CD4-positive, CD25-positive, alpha-beta regulatory T cell (primary cell): ENCODE results near the gene COG5. TPM values are rescaled to one million over a fixed set of nuclear protein-coding genes. Genes with fewer than 3 reads are reported as not detected.

Source experiments
- ATAC-seq, 2 donors: fragments of 150-1000 bp; cut with Tn5 transposase; one replicate each; pipeline ENCODE4 v1.10.0; 2021; ENCODE audit warnings: low read depth in 2 of 2, moderate number of reproducible peaks in 2 of 2, moderate library complexity in 1 of 2
- DNase-seq, 3 donors: peaks; one replicate each; pipeline versions ENCODE4 v3.0.0 to v3.0.0-alpha.2; 2012 to 2022; ENCODE audit warnings: mixed read lengths in 1 of 3
- H3K27ac ChIP-seq: one replicate; pipeline ENCODE4 v1.7.0; 2013; ENCODE audit warnings: mild to moderate bottlenecking, low read length; ENCODE audit not compliant: insufficient read depth, poor library complexity, severe bottlenecking
- H3K27me3 ChIP-seq: one replicate; pipeline ENCODE4 v1.7.0; 2013; ENCODE audit warnings: low read length; ENCODE audit not compliant: control insufficient read depth, insufficient read depth
- H3K36me3 ChIP-seq: one replicate; pipeline ENCODE4 v1.7.0; 2013; ENCODE audit warnings: mild to moderate bottlenecking, low read length, moderate library complexity; ENCODE audit not compliant: control insufficient read depth, insufficient read depth
- H3K4me1 ChIP-seq: 2 replicates; pipeline ENCODE4 v1.7.0; 2013; ENCODE audit warnings: mild to moderate bottlenecking, low read length; ENCODE audit not compliant: insufficient read depth, control insufficient read depth, poor library complexity, severe bottlenecking
- H3K4me3 ChIP-seq: one replicate; pipeline ENCODE4 v1.7.0; 2013; ENCODE audit warnings: low read depth, mild to moderate bottlenecking, low read length, moderate library complexity
- H3K9me3 ChIP-seq, 2 experiments: 1 replicate in 1 of 2; 2 replicates in 1 of 2; pipeline ENCODE4 v1.7.0; 2013; ENCODE audit warnings: low read length in 2 of 2, mild to moderate bottlenecking in 1 of 2, moderate library complexity in 1 of 2; ENCODE audit not compliant: control insufficient read depth in 2 of 2
- H3K27ac Mint-ChIP-seq, 3 donors: one replicate each; pipeline ENCODE4 v1.8.0; 2020 to 2022; ENCODE audit warnings: mild to moderate bottlenecking in 3 of 3, mixed read lengths in 3 of 3, moderate library complexity in 2 of 3
- H3K27me3 Mint-ChIP-seq: one replicate; pipeline ENCODE4 v1.8.0; 2022; ENCODE audit warnings: mild to moderate bottlenecking, mixed read lengths
- H3K36me3 Mint-ChIP-seq: one replicate; pipeline ENCODE4 v1.8.0; 2020; ENCODE audit warnings: mixed read lengths
- H3K4me1 Mint-ChIP-seq, 4 donors: one replicate each; pipeline ENCODE4 v1.8.0; 2020 to 2022; ENCODE audit warnings: mixed read lengths in 4 of 4, mild to moderate bottlenecking in 1 of 4
- H3K4me3 Mint-ChIP-seq, 4 donors: one replicate each; pipeline ENCODE4 v1.8.0; 2020 to 2022; ENCODE audit warnings: mild to moderate bottlenecking in 4 of 4, mixed read lengths in 4 of 4, moderate library complexity in 3 of 4
- H3K9me3 Mint-ChIP-seq, 7 donors: one replicate each; pipeline ENCODE4 v1.8.0; 2020 to 2022; ENCODE audit warnings: mixed read lengths in 7 of 7, mild to moderate bottlenecking in 3 of 7, moderate library complexity in 2 of 7
- polyA plus RNA-seq, 4 donors: library from polyadenylated mRNA; unstranded; fragments of 300-500 nt; fragmentation: Illumina TruSeq; gene quantifications; one replicate each; pipeline ENCODE4 v1.2.3, GENCODE V29; 2021
- total RNA-seq: library from RNA; stranded (reverse); gene quantifications from one replicate; pipeline ENCODE4 v1.2.3, GENCODE V29; 2022

The COG5 gene
- total and polyA plus RNA-seq, 5 donors from 2014 or later: 23.2 to 68.2 (median 34.5) TPM

GRCh38 chr7:107469929-107470328 is 93.8 kb downstream of the COG5 start, which contains the start of gene GPR22:
Gene GPR22, plus strand, starts transcription at chr7:107470057. Its CDS starts 4,004 bp downstream, at chr7:107474061.
- no peak within 1 kb of the TSS for H3K27ac Mint-ChIP-seq
- Histone ChIP-seq H3K9me3 (no peaks in the 10 kb centered on the region), H3K27me3 (no peaks in the 10 kb centered on the region), H3K4me3 (no peak within 1 kb of the TSS), H3K36me3 (no peaks in the 10 kb centered on the region), H3K27ac (no peak within 1 kb of the TSS), H3K4me1 (no peaks in the 10 kb centered on the region)
- no peaks in the 10 kb centered on the region for H3K36me3 Mint-ChIP-seq
- ATAC-seq: no peak
- DNase-seq: no peak
- H3K9me3 Mint-ChIP-seq: no peaks in the 10 kb centered on the region
- H3K4me1 Mint-ChIP-seq: peaks cover 3 to 19% (median 14%) of the 10 kb centered on the region in 4 donors
- no peaks in the 10 kb centered on the region for H3K27me3 Mint-ChIP-seq
- no peak within 1 kb of the TSS for H3K4me3 Mint-ChIP-seq

GRCh38 chr7:107468824-107469223 is 94.9 kb downstream of the COG5 start:
- Histone ChIP-seq H3K36me3 (no peaks in the 10 kb centered on the region), H3K27me3 (no peaks in the 10 kb centered on the region), H3K27ac (no peak overlapping the region), H3K4me3 (no peak overlapping the region), H3K9me3 (no peaks in the 10 kb centered on the region), H3K4me1 (no peaks in the 10 kb centered on the region)
- H3K27me3 Mint-ChIP-seq: no peaks in the 10 kb centered on the region
- peaks cover 3 to 21% (median 9%) of the 10 kb centered on the region in 4 donors for H3K4me1 Mint-ChIP-seq
- H3K4me3 Mint-ChIP-seq: no peak overlapping the region
- H3K36me3 Mint-ChIP-seq: no peaks in the 10 kb centered on the region
- no peaks in the 10 kb centered on the region for H3K9me3 Mint-ChIP-seq
- DNase-seq: no peak
- ATAC-seq: no peak
- no peak overlapping the region for H3K27ac Mint-ChIP-seq

GRCh38 chr7:107467972-107468371 is 95.7 kb downstream of the COG5 start:
- DNase-seq (no peak), ATAC-seq (no peak)
- Mint-ChIP-seq H3K9me3 (no peaks in the 10 kb centered on the region), H3K36me3 (no peaks in the 10 kb centered on the region), H3K4me1 (peaks cover 6 to 28% (median 10%) of the 10 kb centered on the region in 4 donors), H3K27me3 (no peaks in the 10 kb centered on the region), H3K4me3 (no peak overlapping the region), H3K27ac (no peak overlapping the region)
- Histone ChIP-seq H3K27me3 (no peaks in the 10 kb centered on the region), H3K36me3 (no peaks in the 10 kb centered on the region), H3K27ac (no peak overlapping the region), H3K4me1 (no peaks in the 10 kb centered on the region), H3K9me3 (no peaks in the 10 kb centered on the region), H3K4me3 (no peak overlapping the region)

GRCh38 chr7:107464666-107465226 is 99.0 kb downstream of the COG5 start:
- no peak overlapping the region for H3K4me3 ChIP-seq
- no peaks in the 10 kb centered on the region for H3K4me1 ChIP-seq
- ATAC-seq: no peak
- DNase-seq: no peak
- H3K27me3 Mint-ChIP-seq: no peaks in the 10 kb centered on the region
- H3K9me3 Mint-ChIP-seq: no peaks in the 10 kb centered on the region
- no peak overlapping the region for H3K27ac Mint-ChIP-seq
- no peaks in the 10 kb centered on the region for H3K27me3 ChIP-seq
- no peaks in the 10 kb centered on the region for H3K9me3 ChIP-seq
- peaks cover 3 to 20% (median 6%) of the 10 kb centered on the region in 4 donors for H3K4me1 Mint-ChIP-seq
- H3K4me3 Mint-ChIP-seq: no peak overlapping the region
- H3K36me3 ChIP-seq: peaks cover 3% of the 10 kb centered on the region
- H3K36me3 Mint-ChIP-seq: peaks cover 1% of the 10 kb centered on the region
- H3K27ac ChIP-seq: no peak overlapping the region

- no peaks in the 10 kb centered on the region for H3K27me3 Mint-ChIP-seq
- peaks cover 3 to 17% (median 5%) of the 10 kb centered on the region in 4 donors for H3K4me1 Mint-ChIP-seq
- peak; percentile 22 to 66 (median 55) for DNase-seq
- peak; percentile 50 to 71 for ATAC-seq
- H3K4me3 Mint-ChIP-seq: no peak overlapping the region
- peaks cover 12% of the 10 kb centered on the region for H3K36me3 Mint-ChIP-seq
- Histone ChIP-seq H3K4me3 (no peak overlapping the region), H3K27ac (no peak overlapping the region), H3K4me1 (no peaks in the 10 kb centered on the region), H3K9me3 (no peaks in the 10 kb centered on the region), H3K27me3 (no peaks in the 10 kb centered on the region), H3K36me3 (peaks cover 6% of the 10 kb centered on the region)
- no peaks in the 10 kb centered on the region for H3K9me3 Mint-ChIP-seq
- peak overlapping the region in 1 of 3 donors; percentile 28 for H3K27ac Mint-ChIP-seq
Observed at GRCh38 chr7:107463139-107464078, 100.3 kb downstream of the COG5 start.

GRCh38 chr7:107461938-107462533 is 101.7 kb downstream of the COG5 start:
- Mint-ChIP-seq H3K27ac (no peak overlapping the region), H3K9me3 (no peaks in the 10 kb centered on the region), H3K27me3 (no peaks in the 10 kb centered on the region), H3K36me3 (peaks cover 23% of the 10 kb centered on the region), H3K4me1 (peaks cover 0 to 14% (median 6%) of the 10 kb centered on the region in 4 donors), H3K4me3 (no peak overlapping the region)
- ATAC-seq (no peak), DNase-seq (no peak)
- Histone ChIP-seq H3K36me3 (peaks cover 12% of the 10 kb centered on the region), H3K27ac (no peak overlapping the region), H3K4me1 (no peaks in the 10 kb centered on the region), H3K4me3 (no peak overlapping the region), H3K9me3 (no peaks in the 10 kb centered on the region), H3K27me3 (no peaks in the 10 kb centered on the region)

GRCh38 chr7:107453388-107453787 is 110.3 kb downstream of the COG5 start:
- peaks cover 59% of the 10 kb centered on the region for H3K36me3 Mint-ChIP-seq
- H3K9me3 Mint-ChIP-seq: peaks cover 0 to 4% (median 0%) of the 10 kb centered on the region in 7 donors
- peaks cover 6% of the 10 kb centered on the region for H3K27me3 Mint-ChIP-seq
- DNase-seq (no peak), ATAC-seq (no peak)
- H3K4me3 Mint-ChIP-seq: no peak overlapping the region
- no peaks in the 10 kb centered on the region for H3K9me3 ChIP-seq
- H3K36me3 ChIP-seq: peaks cover 9% of the 10 kb centered on the region
- H3K27me3 ChIP-seq: no peaks in the 10 kb centered on the region
- no peaks in the 10 kb centered on the region for H3K4me1 ChIP-seq
- no peak overlapping the region for H3K27ac ChIP-seq
- peaks cover 0 to 52% (median 27%) of the 10 kb centered on the region in 4 donors for H3K4me1 Mint-ChIP-seq
- H3K27ac Mint-ChIP-seq: no peak overlapping the region
- H3K4me3 ChIP-seq: no peak overlapping the region
